HG03565 (cell line): Measurements from ENCODE around the gene ERCC1.
"Not testable (repeated sequence)": the region's sequence is repeated elsewhere in the genome, so short reads cannot be mapped to it uniquely, and the experiment has no call there.

Source experiments
- ATAC-seq: cut with Tn5 transposase; IDR thresholded peaks from one replicate; pipeline ENCODE4 v1.9.1; 2021; ENCODE audit warnings: mild to moderate bottlenecking, moderate library complexity; ENCODE audit not compliant: unreplicated experiment

ERCC1 gene

DNA sequence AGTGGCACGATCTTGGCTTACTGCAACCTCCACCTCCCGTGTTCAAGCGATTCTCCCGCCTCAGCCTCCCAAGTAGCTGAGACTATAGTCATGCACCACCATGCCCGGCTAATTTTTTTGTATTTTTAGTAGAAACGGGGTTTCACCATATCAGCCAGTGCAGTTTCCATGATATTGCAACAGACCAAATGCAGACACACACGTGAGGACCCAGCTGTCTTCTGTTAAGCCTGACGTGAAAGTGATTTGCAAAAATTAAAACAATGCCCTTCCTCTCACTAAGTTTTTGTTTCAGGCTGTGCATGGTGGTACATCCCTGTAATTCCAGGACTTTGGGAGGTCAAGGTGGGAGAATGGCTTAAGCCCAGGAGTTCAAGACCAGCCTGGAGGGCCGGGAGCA lies 7.3 kb upstream of the ERCC1 start:
- not testable (repeated sequence) for ATAC-seq

DNA sequence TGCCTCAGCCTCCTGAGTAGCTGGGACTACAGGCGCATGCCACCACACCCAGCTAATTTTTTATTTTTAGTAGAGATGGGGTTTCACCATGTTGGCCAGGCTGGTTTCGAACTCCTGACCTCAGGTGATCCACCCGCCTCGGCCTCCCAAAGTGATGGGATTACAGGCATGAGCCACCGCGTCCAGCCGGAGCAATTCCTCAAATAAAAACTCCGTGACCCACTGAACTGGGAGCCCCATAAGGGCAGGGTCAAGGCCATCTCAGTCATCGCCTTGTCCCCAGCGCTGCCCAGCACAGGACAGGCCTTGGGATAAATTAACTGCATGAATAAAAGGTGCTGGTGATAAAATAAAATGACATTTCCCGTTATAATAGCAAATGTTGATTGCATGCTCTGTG lies 6.2 kb upstream of the ERCC1 start:
- not testable (repeated sequence) for ATAC-seq

DNA sequence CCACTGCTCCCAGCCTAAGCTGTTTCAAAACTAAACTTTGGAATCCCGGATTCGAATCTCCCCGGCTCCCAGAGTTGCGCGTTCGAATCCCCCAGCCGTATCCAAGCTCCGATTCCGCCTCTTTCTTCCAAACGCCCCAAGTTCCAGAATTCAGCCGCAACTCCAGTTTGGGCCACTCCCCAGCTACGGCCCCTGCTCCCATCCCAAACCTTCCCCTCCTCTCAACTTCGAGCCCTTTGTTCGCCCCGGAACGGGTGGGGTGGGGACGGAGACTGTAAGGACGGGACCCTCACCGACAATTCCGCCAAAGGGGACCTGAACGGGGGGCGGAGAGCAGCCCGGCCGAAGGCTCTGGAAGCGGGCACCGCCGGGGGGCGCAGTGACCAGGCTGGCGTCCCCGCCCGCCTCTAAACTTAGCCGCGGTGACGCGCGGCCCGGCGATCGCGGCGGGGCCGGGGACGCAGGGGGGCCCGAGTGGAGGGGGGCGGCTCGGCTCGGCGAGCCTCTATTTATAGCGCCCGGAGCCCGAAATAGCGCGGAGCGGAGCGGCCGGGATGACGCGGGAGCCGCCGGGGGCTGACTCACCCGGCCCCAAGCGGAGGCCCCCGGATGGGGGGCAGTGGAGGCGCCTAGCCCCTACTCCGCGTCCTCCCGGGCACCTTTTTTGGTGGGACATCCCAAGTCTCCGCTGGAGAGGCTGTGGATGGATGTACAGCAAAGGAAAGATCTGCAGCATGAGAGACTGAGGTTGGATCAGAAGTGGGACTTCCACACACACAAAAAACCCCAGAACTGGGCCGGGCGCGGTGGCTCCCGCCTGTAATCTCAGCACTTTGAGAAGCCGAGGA lies 4.9 kb upstream of the ERCC1 start:
- ATAC-seq, result no peak

DNA sequence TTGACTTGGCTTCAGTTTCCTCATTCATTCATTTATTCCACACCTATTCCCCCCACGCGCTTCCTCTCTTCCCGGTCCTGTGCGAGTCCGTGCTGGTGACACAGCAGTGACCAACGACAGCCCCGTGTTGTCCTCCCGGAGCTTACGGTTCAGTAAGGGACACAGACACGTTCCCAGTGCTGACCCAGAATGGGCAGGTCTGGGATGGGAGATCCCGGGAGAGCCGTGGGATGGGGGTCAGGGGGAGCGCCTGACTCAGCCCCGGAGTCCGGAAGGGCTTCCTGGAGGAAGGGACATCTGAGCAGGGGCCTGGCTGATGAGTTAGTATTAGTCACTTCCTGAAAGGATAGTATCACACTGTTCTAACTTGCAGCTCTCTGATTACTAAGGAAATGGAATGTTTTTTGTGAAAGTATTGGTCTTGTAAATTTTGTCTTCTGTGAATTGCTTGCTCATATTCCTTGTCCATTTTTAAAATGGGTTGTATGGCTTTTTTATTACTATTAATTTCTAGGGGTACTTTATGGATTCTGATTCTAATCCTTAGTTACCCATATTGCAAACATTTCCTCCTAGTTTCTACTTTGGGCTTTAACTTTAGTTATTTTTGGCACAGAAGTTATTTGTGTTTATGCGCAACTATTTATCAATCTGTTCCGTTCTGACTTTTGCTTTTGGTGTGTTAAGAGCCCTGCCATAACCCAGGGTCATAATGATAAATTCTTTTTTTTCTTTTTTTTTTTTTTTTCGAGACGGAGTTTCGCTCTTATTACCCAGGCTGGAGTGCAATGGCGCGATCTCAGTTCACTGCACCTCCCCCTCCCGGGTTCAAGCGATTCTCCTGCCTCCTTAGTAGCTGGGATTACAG lies 708 bp upstream of the ERCC1 start:
- no peak for ATAC-seq

DNA sequence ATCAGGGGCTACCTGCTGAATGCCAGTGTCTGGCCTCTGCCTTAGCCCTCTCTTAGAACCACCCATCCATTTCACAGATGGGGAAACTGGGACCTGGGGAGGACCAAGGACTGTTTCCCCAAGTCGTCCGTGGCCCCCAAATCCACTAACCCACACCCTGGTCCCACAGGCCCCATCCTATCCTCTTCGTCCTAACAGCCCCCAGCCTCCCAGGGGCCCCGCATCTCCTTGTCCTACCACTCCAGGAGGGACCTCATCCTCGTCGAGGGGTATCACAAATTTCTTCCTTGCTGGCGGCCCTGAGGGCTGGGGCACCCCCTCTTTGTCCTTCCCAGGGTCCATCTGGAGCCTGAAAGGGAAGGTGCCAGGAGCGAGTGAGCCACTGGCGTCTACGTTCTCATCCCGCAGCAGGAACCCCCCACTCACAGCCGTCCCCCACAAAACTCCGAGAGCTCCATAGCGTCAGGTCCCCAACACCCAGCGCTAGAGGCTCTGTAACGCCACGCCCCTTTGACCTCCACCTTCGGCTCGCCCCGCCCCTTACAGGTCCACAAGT lies 606 bp downstream of the ERCC1 start:
- no peak for ATAC-seq

DNA sequence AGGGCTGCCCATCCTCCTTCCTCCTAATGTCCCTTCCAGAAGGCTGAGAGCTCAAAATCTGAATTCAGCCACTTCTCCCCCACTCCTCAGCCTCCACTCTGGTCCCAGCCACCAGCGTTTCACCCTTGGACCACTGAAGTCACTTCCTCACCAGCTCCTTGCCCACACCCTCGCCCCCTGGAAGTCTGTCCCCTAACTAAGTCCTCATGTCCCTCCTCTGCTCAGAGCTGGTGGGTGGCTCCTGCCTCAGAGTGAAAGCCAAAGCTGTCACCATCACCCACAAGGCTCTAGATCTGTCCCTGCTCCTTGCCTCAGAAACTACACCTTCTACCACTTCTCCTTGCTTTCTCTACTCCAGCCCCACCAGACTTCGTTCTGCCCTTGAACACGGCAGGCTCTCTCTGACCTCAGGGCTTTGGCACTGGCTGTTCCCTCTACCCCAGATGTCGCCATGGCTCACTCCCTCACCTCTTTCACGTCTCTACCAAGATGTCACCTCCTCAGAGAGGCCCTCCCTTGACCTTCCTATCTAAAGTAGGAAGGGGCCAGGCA lies 1.7 kb downstream of the ERCC1 start:
- no peak for ATAC-seq

DNA sequence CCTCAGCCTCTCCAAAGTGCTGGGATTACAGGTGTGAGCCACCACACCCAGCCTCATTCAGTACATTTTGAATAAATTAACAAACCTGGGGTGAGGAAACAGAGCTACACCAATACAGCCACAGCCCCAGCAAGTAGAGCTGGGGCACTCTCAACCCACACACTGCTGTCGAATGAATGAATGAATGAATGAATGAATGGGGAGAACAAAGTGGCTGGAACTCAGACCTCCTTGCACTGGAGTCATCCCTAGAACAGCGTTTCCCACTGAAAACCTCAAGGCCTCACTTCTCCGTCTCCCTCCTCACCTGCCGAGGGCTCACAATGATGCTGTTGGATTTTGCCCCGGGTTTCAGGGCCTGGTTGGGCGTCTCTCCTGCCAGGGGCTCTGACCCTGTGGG lies 2.8 kb downstream of the ERCC1 start:
- no peak for ATAC-seq

DNA sequence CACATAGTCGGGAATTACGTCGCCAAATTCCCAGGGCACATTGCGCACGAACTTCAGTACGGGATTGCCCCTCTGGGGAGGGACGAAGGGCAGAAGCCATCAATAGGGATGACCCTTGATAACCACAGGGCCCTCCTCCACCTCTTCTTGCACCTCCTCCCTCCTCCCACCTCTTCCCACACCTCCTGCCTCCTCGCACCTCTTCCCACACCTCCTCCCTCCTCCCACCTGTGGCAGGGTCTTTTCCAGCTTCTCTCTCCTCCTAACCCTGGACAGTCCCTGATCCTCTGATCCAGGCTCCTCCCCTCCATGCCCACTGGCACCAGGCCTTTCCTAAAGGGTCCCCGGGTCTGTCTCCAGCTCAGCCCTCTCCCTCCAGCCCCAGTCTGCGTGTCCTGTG lies 3.4 kb downstream of the ERCC1 start:
- no peak for ATAC-seq

DNA sequence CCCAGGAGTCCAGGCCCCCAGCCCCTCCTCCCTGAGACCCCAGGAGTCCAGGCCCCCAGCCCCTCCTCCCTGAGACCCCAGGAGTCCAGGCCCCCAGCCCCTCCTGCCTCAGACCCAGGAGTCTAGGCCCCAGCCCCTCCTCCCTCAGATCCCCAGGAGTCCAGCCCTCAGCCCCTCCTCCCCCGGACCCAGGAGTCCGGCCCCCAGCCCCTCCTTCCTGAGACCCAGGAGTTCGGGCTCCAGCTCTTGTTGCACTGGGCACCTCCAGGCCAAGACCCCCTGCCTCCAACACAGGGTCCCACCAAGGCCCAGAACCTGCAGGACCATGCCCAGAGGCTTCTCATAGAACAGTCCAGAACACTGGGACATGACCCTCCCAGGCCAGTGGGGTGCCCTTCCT lies 3.8 kb downstream of the ERCC1 start:
- ATAC-seq, result no peak

DNA sequence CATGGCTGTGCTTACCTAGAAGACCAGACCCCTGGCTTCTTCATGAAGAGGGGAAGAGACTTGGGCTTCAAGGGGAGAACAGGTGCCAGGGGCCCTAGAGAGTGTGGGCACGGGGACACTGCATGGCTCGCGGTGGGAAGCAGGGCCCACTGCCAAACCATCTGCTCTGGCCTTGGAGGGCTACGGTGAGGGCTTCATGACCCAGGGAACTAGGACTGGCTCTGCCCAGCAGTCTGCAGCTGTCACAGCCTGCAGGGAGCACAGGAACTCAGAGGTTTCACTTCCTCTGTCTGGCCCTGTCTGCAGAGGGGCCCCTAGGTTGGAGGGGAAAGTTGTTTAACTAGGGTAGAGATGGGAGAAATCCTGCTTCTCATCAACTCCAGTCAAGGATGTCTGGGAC lies 4.3 kb downstream of the ERCC1 start:
- ATAC-seq, result peak; percentile 35

DNA sequence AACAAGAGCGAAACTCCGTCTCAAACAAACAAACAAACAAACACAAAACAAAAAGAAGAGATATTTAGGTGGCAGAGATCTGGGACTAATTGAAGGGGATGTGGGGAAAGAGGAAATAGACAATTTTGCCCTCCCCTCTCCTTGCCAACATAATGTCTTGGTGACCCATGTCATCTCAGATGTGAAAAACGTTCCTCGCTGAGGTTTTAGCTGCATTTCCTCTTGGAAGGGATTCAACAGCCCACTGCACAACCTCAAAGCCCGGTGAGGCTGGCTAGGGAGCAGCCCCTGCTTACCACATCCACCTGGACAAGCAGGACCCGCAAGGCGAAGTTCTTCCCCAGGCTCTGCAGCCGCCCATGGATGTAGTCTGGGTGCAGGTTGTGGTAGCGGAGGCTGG lies 4.9 kb downstream of the ERCC1 start:
- no peak for ATAC-seq

DNA sequence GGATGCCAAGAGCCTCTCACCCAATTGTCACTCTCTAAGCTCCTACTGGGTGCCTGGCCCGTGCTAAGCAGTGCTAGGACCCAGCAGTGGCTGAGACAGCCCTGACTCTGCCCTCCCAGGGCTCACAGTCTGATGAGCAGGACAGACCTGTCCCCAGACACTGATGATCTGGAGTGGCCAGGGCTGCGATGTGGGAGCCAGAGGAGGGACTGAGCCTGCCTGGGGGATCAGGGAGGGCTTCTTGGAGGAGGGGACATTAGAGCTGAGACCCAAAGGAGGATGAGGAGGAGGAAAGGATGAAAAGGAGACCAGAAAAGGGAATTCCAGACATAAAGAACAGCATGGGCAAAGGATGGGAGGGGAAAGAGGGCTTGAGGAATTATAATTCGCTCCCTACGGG lies 6.6 kb downstream of the ERCC1 start:
- no peak for ATAC-seq

DNA sequence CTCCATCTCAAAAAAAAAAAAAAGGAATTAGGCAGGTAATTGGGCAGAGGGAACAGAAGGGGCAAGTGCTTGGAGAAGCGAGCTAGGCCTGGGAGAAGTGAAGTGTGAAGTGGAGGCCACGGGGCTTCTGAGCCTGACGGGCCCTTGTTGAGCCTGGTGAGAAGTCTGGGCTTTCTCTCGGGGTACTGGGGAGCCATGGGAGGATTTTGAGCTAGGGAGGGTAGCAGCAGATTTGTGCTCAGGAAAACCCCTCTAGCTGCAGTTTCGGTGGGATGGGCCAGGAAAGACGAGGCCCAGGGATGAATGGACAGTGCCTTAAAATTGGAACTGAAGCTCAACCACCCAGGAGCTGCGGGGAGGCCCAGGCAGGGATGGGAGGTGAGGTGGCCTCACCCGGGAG lies 9.2 kb downstream of the ERCC1 start:
- ATAC-seq, result no peak

DNA sequence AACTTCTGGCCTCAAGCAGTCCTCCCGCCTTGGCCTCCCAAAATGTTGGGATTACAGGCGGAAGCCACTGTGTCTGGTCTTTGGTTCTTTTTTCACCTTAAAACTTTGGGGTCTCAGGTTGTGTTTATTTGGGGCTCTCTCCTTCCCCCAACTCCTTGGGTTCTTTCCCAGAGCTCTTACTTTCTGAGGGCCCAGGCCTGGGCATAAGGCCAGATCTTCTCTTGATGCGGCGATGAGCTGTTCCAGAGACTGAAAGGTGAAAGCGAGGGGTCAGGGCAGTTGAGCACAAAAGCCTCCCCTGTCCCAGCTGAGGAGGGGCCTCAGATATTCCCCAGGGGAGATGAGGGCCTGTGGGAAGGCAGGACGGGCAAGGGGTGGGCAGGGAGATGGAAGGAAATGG lies 10.2 kb downstream of the ERCC1 start:
- no peak for ATAC-seq

DNA sequence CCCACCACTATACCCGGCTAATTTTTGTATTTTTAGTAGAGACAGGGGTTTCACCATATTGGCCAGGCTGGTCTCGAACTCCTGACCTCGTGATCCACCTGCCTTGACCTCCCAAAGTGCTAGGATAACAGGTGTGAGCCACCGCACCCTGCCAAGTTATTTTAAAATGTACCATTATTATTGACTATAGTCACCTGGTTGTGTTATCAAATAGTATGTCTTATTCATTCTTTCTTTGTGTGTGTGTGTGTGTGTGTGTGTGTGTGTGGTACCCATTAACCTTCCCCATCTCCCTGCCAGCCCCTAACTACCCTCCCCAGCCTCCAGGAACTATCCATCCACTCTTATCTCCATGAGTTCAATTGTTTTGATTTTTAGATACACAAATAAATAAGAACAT lies 13.4 kb downstream of the ERCC1 start:
- not testable (repeated sequence) for ATAC-seq

DNA sequence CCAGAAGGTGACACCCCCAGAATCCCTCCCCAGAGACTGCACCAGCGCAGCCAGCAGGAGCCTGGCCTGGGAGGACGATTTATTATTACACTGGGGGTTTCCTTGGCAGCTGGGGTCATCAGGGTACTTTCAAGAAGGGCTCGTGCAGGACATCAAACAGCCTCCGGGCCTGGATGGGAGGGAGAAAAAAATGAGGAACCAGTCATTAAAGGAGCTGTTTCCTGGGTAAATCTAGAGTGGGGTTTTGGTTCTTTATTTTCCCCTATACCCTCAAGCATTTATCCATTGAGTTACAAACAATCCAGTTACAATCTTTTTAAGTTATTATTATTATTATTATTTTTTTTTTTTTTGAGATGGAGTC lies 14.2 kb downstream of the ERCC1 start:
- no peak for ATAC-seq

DNA sequence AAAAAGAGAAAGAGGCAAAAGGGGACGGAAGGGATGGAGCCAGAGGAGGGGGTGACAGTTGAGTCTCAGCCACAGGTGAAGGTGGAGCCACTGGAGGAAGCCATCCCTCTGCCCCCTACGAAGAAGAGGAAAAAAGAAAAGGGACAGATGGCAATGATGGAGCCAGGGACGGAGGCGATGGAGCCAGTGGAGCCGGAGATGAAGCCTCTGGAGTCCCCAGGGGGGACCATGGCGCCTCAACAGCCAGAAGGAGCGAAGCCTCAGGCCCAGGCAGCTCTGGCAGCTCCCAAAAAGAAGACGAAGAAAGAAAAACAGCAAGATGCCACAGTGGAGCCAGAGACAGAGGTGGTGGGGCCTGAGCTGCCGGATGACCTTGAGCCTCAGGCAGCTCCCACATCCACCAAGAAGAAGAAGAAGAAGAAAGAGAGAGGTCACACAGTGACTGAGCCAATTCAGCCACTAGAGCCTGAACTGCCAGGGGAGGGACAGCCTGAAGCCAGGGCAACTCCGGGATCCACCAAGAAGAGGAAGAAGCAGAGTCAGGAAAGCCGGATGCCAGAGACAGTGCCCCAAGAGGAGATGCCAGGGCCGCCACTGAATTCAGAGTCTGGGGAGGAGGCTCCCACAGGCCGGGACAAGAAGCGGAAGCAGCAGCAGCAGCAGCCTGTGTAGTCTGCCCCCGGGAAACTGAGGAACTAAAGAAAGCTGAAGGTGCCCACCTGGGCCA lies 14.7 kb downstream of the ERCC1 start:
- ATAC-seq, result no peak

DNA sequence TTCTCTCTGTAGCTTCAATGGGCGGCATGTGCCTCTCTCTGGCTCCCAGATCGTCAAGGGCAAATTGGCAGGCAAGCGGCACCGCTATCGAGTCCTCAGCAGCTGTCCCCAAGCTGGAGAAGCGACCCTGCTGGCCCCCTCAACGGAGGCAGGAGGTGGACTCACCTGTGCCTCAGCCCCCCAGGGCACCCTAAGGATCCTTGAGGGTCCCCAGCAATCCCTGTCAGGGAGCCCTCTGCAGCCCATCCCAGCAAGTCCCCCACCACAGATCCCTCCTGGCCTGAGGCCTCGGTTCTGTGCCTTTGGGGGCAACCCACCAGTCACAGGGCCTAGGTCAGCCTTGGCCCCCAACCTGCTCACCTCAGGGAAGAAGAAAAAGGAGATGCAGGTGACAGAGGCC lies 15.6 kb downstream of the ERCC1 start:
- ATAC-seq, result no peak

DNA sequence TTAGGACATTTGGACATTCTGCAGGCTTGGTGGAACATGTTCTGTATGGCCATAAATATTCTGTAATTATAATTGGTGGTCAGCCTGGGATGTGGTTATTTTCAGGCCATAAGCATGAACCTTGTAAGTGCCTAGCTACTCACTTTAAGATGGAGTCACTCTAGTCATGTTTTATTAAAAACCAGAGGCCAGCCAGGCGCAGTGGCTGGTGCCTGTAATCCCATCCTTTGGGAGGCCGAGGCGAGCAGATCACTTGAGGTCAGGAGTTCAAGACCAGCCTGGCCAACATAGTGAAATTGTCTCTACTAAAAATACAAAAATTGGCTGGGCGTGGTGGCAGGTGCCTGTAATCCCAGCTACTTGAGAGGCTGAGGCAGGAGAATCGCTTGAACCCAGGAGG lies 16.1 kb downstream of the ERCC1 start:
- ATAC-seq, result not testable (repeated sequence)

DNA sequence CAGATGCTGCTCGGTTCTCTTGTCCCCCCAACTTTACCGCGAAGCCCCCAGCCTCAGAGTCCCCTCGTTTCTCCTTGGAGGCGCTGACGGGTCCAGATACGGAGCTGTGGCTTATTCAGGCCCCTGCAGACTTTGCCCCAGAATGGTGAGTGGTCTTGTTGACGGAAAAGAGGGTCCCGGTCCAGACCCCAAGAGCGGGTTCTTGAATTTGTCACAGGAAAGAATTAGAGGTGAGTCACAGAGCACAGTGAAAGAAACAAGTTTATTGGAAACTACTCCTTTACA lies 16.7 kb downstream of the ERCC1 start:
- ATAC-seq, result no peak
